ENCODE results near the gene KRT10. TPM values are rescaled to one million over a fixed set of nuclear protein-coding genes. Genes with fewer than 3 reads are reported as not detected.
"Not testable (repeated sequence)": the region's sequence is repeated elsewhere in the genome, so short reads cannot be mapped to it uniquely, and the experiment has no call there.

KRT10 gene
- total RNA-seq (2014; rRNA removed; shearing (Covaris generic)) = 8.1 and 15.9 TPM in 2 replicates
- polyA plus RNA-seq (2015; cell fraction: cytosol; rRNA removed) = 36.8 and 39.2 TPM in 2 replicates
- 1.1 and 6.5 TPM in 2 replicates for polyA plus RNA-seq (2015; cell fraction: nucleus; rRNA removed)

DNA sequence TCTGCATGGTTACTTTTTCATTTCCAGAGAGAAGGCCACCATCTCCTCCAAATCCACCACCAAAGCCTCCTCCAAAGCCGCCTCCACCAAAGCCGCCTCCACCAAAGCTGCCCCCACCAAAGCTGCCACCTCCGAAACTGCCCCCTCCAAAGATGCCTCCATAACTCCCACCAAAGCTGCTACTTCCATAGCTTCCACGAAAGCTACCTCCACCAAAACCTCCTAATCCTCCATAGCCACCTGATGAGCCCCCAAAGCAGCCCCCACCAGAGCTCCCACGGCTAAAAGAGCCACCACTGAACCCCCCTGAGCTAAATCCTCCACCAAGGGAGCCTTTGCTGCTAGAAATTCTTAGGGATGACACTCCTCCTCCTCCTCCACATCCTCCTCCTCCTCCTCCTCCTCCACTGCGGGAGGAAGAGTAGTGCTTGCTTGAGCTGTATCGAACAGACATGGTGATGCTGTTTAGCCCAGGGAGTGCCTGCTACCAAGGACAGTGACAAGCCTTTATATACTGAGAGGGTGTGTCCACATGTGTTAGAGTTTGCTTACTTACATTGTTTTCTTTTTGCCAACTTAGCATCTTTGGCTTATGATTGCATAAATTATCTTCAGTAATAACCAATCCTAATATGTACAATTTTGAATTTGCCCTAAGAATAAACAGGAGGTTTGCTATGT, at the start of gene KRT10:
KRT10 (minus strand) TSS at position 483 of the 681 bp plus-strand sequence; CDS start at position 454, 29 bp downstream.
- DNase-seq (ENCODE audit: low read depth, low spot score) = no peak
- in situ Hi-C loops (cut with HindIII; ENCODE audit: low pct_unique_long_range_greater_than_20kb, low sequenced_read_pairs) = no loop called here

GRCh38 chr17:40871316-40871715, 48.9 kb upstream of the KRT10 start:
- DNase-seq (ENCODE audit: low read depth, low spot score) = no peak
- in situ Hi-C loops (cut with HindIII; ENCODE audit: low pct_unique_long_range_greater_than_20kb, low sequenced_read_pairs) = no loop called here

DNA sequence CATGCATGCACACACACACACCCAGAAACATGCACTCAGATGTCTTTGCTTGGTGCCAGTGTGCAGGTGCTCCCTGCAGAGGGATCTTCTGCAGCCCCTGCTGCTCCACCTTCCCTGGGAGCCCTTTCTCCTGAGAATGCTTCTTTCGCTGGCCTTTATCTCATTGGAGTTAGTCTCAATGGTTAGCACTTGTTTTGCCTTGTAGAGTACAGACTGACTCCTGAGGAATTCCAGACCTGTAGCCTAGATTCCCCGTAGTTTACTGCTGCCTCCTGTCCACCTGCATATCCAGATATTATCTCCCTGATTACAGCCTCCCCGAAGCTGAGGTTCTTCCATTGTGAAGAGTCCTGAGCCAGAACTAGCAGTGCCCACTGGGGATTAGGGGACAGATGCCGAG, 47.7 kb upstream of the KRT10 start:
- in situ Hi-C loops (cut with HindIII; ENCODE audit: low pct_unique_long_range_greater_than_20kb, low sequenced_read_pairs) = no loop called here
- no peak for DNase-seq (ENCODE audit: low read depth, low spot score)

DNA sequence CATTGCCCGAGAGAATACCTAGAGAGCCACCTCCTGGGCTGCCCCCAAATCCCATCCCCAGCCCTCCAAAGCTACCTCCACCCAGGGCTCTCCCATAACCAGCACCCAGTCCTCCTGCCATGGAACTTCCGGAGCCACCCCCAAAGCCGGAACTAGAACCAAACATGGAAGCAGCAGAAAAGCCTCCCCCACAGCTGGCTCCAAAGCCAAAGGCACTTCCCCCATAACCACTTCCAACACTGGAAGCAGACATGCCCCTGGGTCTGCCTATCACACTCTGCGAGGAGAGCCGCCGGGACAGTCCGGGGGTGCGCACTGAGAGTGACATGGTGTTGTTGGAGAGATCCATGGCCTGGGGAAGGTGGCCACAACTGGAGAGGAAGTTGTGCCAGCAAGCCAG, 44.4 kb upstream of the KRT10 start, which contains the start of gene KRT12:
KRT12 (minus strand) TSS at position 386 of the 400 bp plus-strand sequence; CDS start at position 349, 37 bp downstream.
- in situ Hi-C loops (cut with HindIII; ENCODE audit: low pct_unique_long_range_greater_than_20kb, low sequenced_read_pairs) = no loop called here
- no peak for DNase-seq (ENCODE audit: low read depth, low spot score)

GRCh38 chr17:40864661-40865390, 42.4 kb upstream of the KRT10 start:
- in situ Hi-C loops (cut with HindIII; ENCODE audit: low pct_unique_long_range_greater_than_20kb, low sequenced_read_pairs) = no loop called here
- DNase-seq (ENCODE audit: low read depth, low spot score) = peak; percentile 30

- DNase-seq (ENCODE audit: low read depth, low spot score) = no peak
- in situ Hi-C loops (cut with HindIII; ENCODE audit: low pct_unique_long_range_greater_than_20kb, low sequenced_read_pairs) = no loop called here
Measured at GRCh38 chr17:40862985-40863733, 40.7 kb upstream of the KRT10 start.

DNA sequence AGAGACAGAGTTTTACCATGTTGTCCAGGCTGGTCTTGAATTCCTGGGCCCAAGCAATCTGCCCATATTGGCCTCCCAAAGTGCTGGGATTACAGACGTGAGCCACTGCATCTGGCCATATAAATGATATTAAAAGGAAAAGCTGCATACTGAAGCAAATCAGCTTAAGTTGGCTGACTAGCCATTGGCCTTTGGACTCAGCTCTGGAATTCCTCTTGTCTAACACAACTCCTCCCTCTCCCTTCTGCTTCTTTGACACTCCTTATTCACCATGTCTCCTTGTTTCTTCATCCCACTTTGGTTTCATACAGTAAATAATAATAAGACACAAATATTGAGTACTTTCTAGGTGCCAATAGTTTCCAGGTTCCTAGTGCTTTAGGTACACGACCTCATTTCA, 37.1 kb upstream of the KRT10 start:
- in situ Hi-C loops (cut with HindIII; ENCODE audit: low pct_unique_long_range_greater_than_20kb, low sequenced_read_pairs) = no loop called here
- DNase-seq (ENCODE audit: low read depth, low spot score) = no peak

- in situ Hi-C loops (cut with HindIII; ENCODE audit: low pct_unique_long_range_greater_than_20kb, low sequenced_read_pairs); DNase-seq (ENCODE audit: low read depth, low spot score): not testable (repeated sequence)
Measured at GRCh38 chr17:40858667-40859066, 36.3 kb upstream of the KRT10 start.

GRCh38 chr17:40857535-40857934, 35.1 kb upstream of the KRT10 start:
- in situ Hi-C loops (cut with HindIII; ENCODE audit: low pct_unique_long_range_greater_than_20kb, low sequenced_read_pairs) = no loop called here
- DNase-seq (ENCODE audit: low read depth, low spot score) = no peak

DNA sequence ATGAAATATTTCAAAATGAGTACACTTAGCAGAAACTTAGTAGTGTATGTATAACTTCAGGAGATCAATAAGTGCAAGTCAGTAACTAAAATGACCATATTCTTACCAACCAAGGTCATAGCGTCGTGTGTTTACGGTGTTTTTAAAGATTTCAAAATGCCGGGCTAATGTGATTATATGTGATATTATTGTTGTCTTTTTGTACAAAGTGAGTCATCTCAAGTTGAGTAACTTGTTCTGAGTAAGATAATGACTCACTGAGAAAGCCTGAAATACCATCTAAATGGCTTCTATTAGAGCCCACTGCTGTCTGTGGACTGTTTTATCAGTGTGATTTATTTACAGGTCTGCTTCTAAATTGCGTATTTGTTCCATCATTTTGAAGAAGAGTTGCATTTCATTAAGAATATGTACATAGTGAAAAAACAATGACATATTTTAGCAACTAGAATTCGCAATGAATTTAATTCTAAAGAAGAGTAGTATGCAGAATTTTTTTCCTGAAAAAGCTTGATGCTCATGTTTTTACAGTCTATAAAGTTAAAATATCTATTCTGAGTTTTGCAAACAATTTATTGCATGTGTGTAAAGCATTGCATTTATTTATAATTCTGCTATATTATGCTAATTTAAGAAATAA, 31.9 kb upstream of the KRT10 start:
- in situ Hi-C loops (cut with HindIII; ENCODE audit: low pct_unique_long_range_greater_than_20kb, low sequenced_read_pairs) = no loop called here

DNA sequence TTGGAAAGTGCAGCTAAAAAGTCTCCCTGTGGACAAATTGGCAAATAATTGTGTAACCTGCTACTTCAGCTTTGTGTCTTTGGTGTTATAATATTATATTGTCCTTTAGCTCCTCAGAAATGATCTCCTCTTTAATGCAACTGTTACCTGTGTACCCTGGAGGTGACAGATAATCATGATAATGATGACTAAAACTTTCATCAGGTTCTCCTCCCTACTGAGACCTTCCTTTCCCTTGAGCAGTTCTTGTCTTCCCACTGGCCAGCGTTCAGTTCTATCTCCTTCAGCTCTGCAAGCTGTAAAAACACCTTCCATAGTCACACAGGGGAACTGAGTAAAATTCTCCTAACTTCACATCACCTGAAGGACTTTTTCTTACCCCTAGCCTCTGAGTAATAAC, 29.9 kb upstream of the KRT10 start:
- no peak for DNase-seq (ENCODE audit: low read depth, low spot score)
- in situ Hi-C loops (cut with HindIII; ENCODE audit: low pct_unique_long_range_greater_than_20kb, low sequenced_read_pairs) = no loop called here

More for the DNA sequence above, 31.9 kb upstream of the KRT10 start:
- DNase-seq (ENCODE audit: low read depth, low spot score) = peak; percentile 59

DNA sequence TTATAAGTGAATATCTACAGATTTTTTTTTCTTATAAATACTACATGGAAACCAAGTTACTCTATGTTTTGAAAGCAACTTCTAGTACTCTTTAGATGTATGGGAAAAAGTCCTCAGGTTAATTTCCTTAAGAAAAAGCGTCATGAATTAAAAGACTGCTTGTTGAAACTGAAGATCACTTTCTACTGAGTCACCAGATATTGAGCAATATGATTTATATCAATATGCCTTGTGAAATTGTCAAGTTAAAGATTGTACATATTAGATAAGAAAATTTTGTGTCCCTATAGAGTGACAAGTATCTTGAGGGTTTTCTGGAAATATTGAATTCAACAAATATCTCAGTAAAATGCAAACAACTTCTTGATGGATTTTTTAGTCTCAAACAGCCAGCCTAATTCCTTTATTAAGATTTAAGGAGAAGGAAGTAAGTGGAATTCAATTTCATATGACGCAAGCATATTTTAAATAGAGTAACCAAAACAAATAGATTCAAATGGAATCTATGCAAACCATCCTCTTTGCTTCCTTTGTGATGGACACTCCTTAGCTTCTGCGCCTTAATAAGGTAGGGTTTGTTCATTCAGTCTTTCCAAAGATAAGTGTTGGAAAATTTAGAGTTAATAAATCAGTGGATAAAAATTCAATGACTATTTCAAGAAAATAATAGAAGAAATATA, 28.0 kb upstream of the KRT10 start:
- in situ Hi-C loops (cut with HindIII; ENCODE audit: low pct_unique_long_range_greater_than_20kb, low sequenced_read_pairs) = no loop called here
- no peak for DNase-seq (ENCODE audit: low read depth, low spot score)

- in situ Hi-C loops (cut with HindIII; ENCODE audit: low pct_unique_long_range_greater_than_20kb, low sequenced_read_pairs) = no loop called here
- DNase-seq (ENCODE audit: low read depth, low spot score) = no peak
Measured at GRCh38 chr17:40849723-40850122, 27.3 kb upstream of the KRT10 start.

- DNase-seq (ENCODE audit: low read depth, low spot score) = no peak
- in situ Hi-C loops (cut with HindIII; ENCODE audit: low pct_unique_long_range_greater_than_20kb, low sequenced_read_pairs) = no loop called here
Measured at GRCh38 chr17:40848583-40849235, 26.3 kb upstream of the KRT10 start.

DNA sequence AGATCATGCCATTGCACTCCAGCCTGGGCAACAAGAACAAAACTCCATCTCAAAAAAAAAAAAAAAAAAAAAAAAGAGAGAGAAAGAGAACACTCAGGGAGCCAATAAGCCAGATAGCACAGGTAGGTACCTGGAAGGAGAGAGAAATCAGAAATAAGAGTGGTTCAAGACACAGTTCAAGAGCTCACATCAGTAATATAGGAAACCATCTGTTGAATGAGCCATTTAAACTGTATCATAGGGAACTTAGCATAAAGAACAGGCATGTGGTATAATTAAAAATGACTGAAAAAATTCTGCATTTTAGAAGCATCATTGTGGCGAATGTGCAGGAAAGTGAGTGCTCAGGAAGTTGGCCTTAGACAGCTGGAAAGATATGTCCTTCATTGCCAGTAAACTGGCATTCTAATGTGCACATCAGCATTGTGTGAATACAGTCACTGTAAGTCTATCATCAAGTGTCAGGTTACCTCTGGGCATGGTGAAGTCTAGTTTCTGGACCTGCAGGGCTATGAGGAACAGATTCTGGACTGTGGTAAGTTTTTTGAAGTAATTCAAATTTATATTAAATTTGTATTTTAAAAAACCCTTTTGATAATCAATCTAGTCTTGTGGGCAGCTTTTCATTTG, 24.2 kb upstream of the KRT10 start:
- DNase-seq (ENCODE audit: low read depth, low spot score) = no peak
- in situ Hi-C loops (cut with HindIII; ENCODE audit: low pct_unique_long_range_greater_than_20kb, low sequenced_read_pairs) = no loop called here

DNA sequence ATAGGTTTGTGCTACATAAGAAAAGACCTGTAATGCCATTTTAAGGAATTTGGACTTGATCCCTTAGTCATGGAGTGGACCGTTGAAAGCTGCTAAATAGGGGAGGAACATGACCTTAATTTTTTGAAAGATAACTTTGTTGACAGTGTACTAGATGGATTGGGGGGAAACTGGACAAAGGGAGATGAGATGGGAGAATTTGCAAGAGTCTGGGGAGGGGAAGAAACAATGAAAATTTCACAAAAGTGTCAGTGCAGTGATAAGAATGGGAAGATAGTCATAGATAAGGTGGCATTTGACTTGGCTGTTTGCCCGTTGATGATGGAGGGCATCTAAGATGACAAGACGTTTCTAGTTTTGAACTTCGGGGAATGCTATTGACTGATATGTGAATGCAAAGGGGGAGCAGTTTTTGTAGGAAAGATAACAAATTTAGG, 22.3 kb upstream of the KRT10 start:
- in situ Hi-C loops (cut with HindIII; ENCODE audit: low pct_unique_long_range_greater_than_20kb, low sequenced_read_pairs) = no loop called here

More for the DNA sequence above, 22.3 kb upstream of the KRT10 start:
- no peak for DNase-seq (ENCODE audit: low read depth, low spot score)

All from SK-MEL-5 (cell line).